GM23248 (cell line): ENCODE results near the gene LSM14A. TPM values are rescaled to one million over a fixed set of nuclear protein-coding genes. Genes with fewer than 3 reads are reported as not detected.
A peak's percentile ranks its signal among the peaks of the same experiment; 100 is the strongest.
"Not testable (repeated sequence)": the region's sequence is repeated elsewhere in the genome, so short reads cannot be mapped to it uniquely, and the experiment has no call there.

ENCODE experiments used
- DNase-seq: peaks from one replicate; pipeline ENCODE4 v3.0.0-alpha.2; 2015
- H2AFZ ChIP-seq: fragments of 200-600 bp; sonication (generic); 2 replicates; pipeline ENCODE4 v1.6.1; 2016; ENCODE audit warnings: antibody characterized with exemption
- H3F3A ChIP-seq: fragments of 200-600 bp; sonication (generic); 2 replicates; pipeline ENCODE4 v1.6.1; 2016; ENCODE audit warnings: mild to moderate bottlenecking, antibody characterized with exemption, mixed run types; ENCODE audit not compliant: insufficient read depth
- H3K27ac ChIP-seq: fragments of 200-600 bp; sonication (generic); 2 replicates; pipeline ENCODE4 v1.5.1; 2016; ENCODE audit warnings: mild to moderate bottlenecking
- H3K27me3 ChIP-seq: fragments of 200-600 bp; sonication (generic); replicated peaks from 2 replicates; pipeline ENCODE4 v1.6.1; 2016; ENCODE audit warnings: mild to moderate bottlenecking; ENCODE audit not compliant: insufficient read depth
- H3K36me3 ChIP-seq: fragments of 200-600 bp; sonication (generic); 2 replicates; pipeline ENCODE4 v1.6.1; 2016; ENCODE audit warnings: low read depth, mild to moderate bottlenecking
- H3K4me1 ChIP-seq: fragments of 200-600 bp; sonication (generic); 2 replicates; pipeline ENCODE4 v1.6.1; 2016; ENCODE audit warnings: mild to moderate bottlenecking; ENCODE audit not compliant: insufficient read depth
- H3K4me2 ChIP-seq: fragments of 200-600 bp; sonication (generic); one replicate; pipeline ENCODE4 v1.6.1; 2016; ENCODE audit warnings: mild to moderate bottlenecking; ENCODE audit not compliant: unreplicated experiment
- H3K4me3 ChIP-seq: fragments of 200-600 bp; sonication (generic); 2 replicates; pipeline ENCODE4 v1.5.1; 2016; ENCODE audit warnings: mild to moderate bottlenecking
- H3K79me2 ChIP-seq: fragments of 200-600 bp; sonication (generic); 2 replicates; pipeline ENCODE4 v1.6.1; 2016; ENCODE audit warnings: mild to moderate bottlenecking; ENCODE audit not compliant: insufficient read depth
- H3K9ac ChIP-seq: fragments of 200-600 bp; sonication (generic); 2 replicates; pipeline ENCODE4 v1.6.1; 2016; ENCODE audit warnings: mild to moderate bottlenecking
- H3K9me2 ChIP-seq: fragments of 200-600 bp; sonication (generic); 2 replicates; pipeline ENCODE4 v1.6.1; 2016; ENCODE audit warnings: mixed run types, mild to moderate bottlenecking, moderate library complexity; ENCODE audit not compliant: insufficient read depth
- H3K9me3 ChIP-seq: fragments of 200-600 bp; sonication (generic); one replicate; pipeline ENCODE4 v1.6.1; 2017; ENCODE audit warnings: low read depth
- H4K20me1 ChIP-seq: fragments of 200-600 bp; sonication (generic); 2 replicates; pipeline ENCODE4 v1.6.0; 2016; ENCODE audit not compliant: insufficient read depth
- EZH2 ChIP-seq: fragments of 200-600 bp; sonication (generic); IDR thresholded peaks from 2 replicates; pipeline ENCODE4 v1.6.1; 2018; ENCODE audit warnings: antibody characterized with exemption, mild to moderate bottlenecking; ENCODE audit not compliant: insufficient read depth, poor library complexity, severe bottlenecking
- EZH2phosphoT487 ChIP-seq: fragments of 200-600 bp; sonication (generic); IDR thresholded peaks from 2 replicates; pipeline ENCODE4 v1.6.1; 2018; ENCODE audit warnings: antibody characterized with exemption, moderate library complexity, mild to moderate bottlenecking, low read depth; ENCODE audit not compliant: insufficient read depth
- WGBS, 2 experiments: methylation state at CpG; one replicate each; pipeline ENCODE4 v1.1.6; 2015 to 2017; ENCODE audit warnings: low lambda C conversion rate in 2 of 2, low coverage in 1 of 2; ENCODE audit errors: missing lambda C conversion rate in 2 of 2; 5-methylcytosine and 5-hydroxymethylcytosine counted together
- in situ Hi-C: fragments of 300-500 bp; cut with MboI; formaldehyde crosslinking; loops from 2 replicates; pipeline ENCODE4 v1.15.0; 2020
- polyA plus RNA-seq: library from polyadenylated mRNA; unstranded; fragments of >200 nt; fragmentation: Nextera tagmentation; extraction: Ambion mirVana; gene quantifications from 2 replicates; pipeline ENCODE4 v1.2.1, GENCODE V29; 2016
- total RNA-seq: library from RNA; depleted of rRNA; stranded (reverse); fragments of >200 nt; shearing (Covaris generic); gene quantifications from 2 replicates; pipeline ENCODE4 v1.2.3, GENCODE V29; 2014

LSM14A gene
- total and polyA plus RNA-seq, 2 experiments from 2014 or later = 66.1 to 71.7 TPM

DNA sequence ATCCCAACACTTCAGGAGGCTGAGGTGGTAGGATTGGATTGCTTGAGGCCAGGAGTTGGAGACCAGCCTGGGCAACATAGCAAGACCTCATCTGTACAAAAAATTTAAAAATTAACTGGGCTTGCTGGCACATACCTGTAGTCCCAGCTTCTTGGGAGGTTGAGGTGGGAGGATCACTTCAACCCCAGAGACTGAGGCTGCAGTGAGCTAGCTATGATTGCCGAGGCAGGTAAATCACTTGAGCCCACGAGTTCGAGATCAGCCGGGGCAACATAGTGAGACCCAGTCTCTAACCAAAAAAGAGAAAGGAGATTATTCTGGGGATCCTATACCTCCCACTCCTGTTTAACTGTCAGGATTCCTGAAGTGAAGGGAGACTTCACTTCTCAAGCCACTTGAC is 65.6 kb downstream of the LSM14A start:
- Histone ChIP-seq H4K20me1 (no peaks in the 10 kb centered on the region), H3K9me3 (no peaks in the 10 kb centered on the region), H3K27ac (no peak overlapping the region), H3K36me3 (no peaks in the 10 kb centered on the region), H3K4me1 (peaks cover 22% of the 10 kb centered on the region), H3K9me2 (no peaks in the 10 kb centered on the region), H3K27me3 (no peaks in the 10 kb centered on the region), H3F3A (peaks cover 19% of the 10 kb centered on the region), H3K4me2 (no peak overlapping the region), H2AFZ (no peak overlapping the region), H3K79me2 (no peaks in the 10 kb centered on the region), H3K9ac (no peak overlapping the region), H3K4me3 (no peak overlapping the region)
- no peak for DNase-seq
- 88 to 97% methylated on average over 4 of the region's 4 CpGs for WGBS, 2 experiments
- in situ Hi-C loops = no loop called here
- TF ChIP-seq EZH2phosphoT487 = no peak
- no peak for TF ChIP-seq EZH2

DNA sequence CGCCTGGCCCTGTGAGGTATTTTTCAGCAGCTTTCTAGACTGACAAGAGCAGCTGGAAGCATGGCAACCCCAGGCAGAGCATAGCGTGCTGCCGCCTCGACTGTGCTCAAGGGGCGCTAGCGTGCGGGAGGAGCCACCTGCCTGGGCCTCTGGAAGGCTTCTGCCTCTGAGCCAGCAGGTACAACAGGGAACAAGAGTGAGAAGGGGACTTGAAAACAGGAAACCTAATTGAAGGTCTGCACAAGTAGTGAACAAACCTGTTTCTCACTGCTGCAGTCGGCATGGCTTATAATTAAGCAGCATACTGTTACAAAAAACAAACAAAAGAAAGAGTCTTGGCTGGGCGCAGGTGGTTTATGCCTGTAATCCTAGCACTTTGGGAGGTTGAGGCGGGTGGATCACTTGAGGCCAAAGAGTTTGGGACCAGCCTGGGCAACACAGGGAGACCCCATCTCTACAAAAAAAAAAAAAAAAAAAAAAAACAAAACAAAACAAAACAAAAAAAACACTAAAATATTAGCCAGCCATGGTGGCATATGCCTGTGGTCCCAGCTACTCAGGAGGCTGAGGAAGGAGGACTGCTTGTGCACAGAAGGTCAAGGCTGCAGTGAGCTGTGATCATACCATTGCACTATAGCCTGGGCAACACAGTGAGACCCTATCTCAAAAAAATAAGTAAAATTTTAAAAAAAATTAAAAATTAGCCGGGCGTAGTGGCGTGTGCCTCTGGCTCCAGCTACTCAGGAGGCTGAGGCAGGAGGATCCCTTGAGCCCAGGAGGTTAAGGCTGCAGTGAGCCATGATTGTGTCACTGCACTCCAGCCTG is 69.4 kb downstream of the LSM14A start:
- Histone ChIP-seq H3K27ac (no peak overlapping the region), H3K9me2 (no peaks in the 10 kb centered on the region), H3K4me3 (no peak overlapping the region), H3K9me3 (no peaks in the 10 kb centered on the region), H3K9ac (no peak overlapping the region), H3K4me1 (peaks cover 11% of the 10 kb centered on the region), H3K27me3 (no peaks in the 10 kb centered on the region), H3K79me2 (no peaks in the 10 kb centered on the region), H3K36me3 (no peaks in the 10 kb centered on the region), H2AFZ (no peak overlapping the region), H4K20me1 (no peaks in the 10 kb centered on the region), H3F3A (no peaks in the 10 kb centered on the region), H3K4me2 (no peak overlapping the region)
- TF ChIP-seq EZH2 = no peak
- TF ChIP-seq EZH2phosphoT487 = no peak
- in situ Hi-C loops = no loop called here
- no peak for DNase-seq
- 77 to 83% methylated on average over 13 of the region's 13 CpGs for WGBS, 2 experiments

GRCh38 chr19:34243138-34243875 is 71.0 kb downstream of the LSM14A start:
- peak; percentile 45 for DNase-seq
- H3F3A ChIP-seq, H3K27ac ChIP-seq, H3K9ac ChIP-seq, in situ Hi-C loops, H3K36me3 ChIP-seq, H3K79me2 ChIP-seq, H4K20me1 ChIP-seq, H3K4me3 ChIP-seq, H3K4me2 ChIP-seq, H3K27me3 ChIP-seq, H3K4me1 ChIP-seq, H3K9me2 ChIP-seq, H3K9me3 ChIP-seq, H2AFZ ChIP-seq: not testable (repeated sequence)
- WGBS, 2 experiments = 91 to 94% methylated on average over 10 of the region's 10 CpGs

- Histone ChIP-seq H3K9ac (no peak overlapping the region), H3K79me2 (no peaks in the 10 kb centered on the region), H3F3A (no peaks in the 10 kb centered on the region), H3K4me3 (no peak overlapping the region), H3K27ac (no peak overlapping the region), H3K4me2 (no peak overlapping the region), H3K36me3 (no peaks in the 10 kb centered on the region), H3K27me3 (no peaks in the 10 kb centered on the region), H3K4me1 (peaks cover 9% of the 10 kb centered on the region), H3K9me3 (no peaks in the 10 kb centered on the region), H2AFZ (no peak overlapping the region), H4K20me1 (no peaks in the 10 kb centered on the region), H3K9me2 (no peaks in the 10 kb centered on the region)
- no peak for DNase-seq
- in situ Hi-C loops = no loop called here
- WGBS, 2 experiments = 89 to 93% methylated on average over 17 of the region's 17 CpGs
- TF ChIP-seq EZH2phosphoT487 (no peak), EZH2 (no peak)
Observed at GRCh38 chr19:34243876-34244578, 71.7 kb downstream of the LSM14A start.
